ENCODE data around the gene WDR90. TPM values are rescaled to one million over a fixed set of nuclear protein-coding genes. Genes with fewer than 3 reads are reported as not detected.

WDR90 gene
- total and polyA plus RNA-seq, 10 of the 15 experiments (the other 5 are each of a cell fraction or from before 2014, with no cell fraction given) = 2.0 to 65.0 (median 16.7) TPM

DNA sequence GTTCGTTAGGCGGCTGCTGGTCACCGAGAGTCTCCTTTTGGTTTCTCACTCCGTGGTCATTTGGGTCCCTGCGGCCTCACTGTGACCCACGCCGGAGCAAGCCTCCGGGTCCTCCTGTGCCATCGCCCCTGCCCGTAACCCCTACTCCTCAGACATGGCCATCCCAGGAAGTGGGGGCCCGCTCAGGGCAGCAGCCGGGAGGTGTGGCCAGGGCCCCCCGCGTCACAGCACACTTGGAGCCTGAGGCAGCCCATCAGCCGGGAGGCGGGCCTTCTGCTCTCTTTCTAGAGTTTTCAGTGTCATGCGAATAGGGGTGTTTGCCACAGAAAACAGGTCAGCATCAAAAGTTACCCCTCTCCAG lies 26.3 kb upstream of the WDR90 start:
- ATAC-seq (no peak), FAIRE-seq (no peak), DNase-seq (ENCODE audit: low read depth, low spot score) (no peak)
- POLR2A ChIA-PET = no interaction called here
- in situ Hi-C loops (cut with MboI) (no loop called here), intact Hi-C loops (cut with micrococcal nuclease; ENCODE audit: unreplicated experiment) (no loop called here)
- no peaks in the 10 kb centered on the region; a peak in 1 of 4 replicates for H3K36me3 ChIP-seq (ENCODE audit: control insufficient read depth in 2 of 2, insufficient read depth in 2 of 2, low read length in 1 of 2)
- no peaks in the 10 kb centered on the region for H3K27me3 ChIP-seq (replicated peaks in 1 of 2; ENCODE audit: control insufficient read depth in 2 of 2, insufficient read depth in 2 of 2, low read length in 1 of 2)
- H3K27ac ChIP-seq (ENCODE audit: control insufficient read depth, insufficient read depth) = no peak overlapping the region
- SMC1A ChIA-PET (ENCODE audit: uncharacterized antibody, unreplicated experiment) = no interaction called here
- no TSS peak for BruUV-seq (replicated peaks)
- no peak overlapping the region for H2AFZ ChIP-seq (ENCODE audit: control insufficient read depth, low read depth, low read length)
- no peak overlapping the region for H3K9ac ChIP-seq (ENCODE audit: control insufficient read depth, insufficient read depth, low read length)
- 93% methylated on average over 17 of the region's 17 CpGs for WGBS (ENCODE audit: insufficient coverage, insufficient replicate concordance, low lambda C conversion rate, missing lambda C conversion rate)
- H3K4me2 ChIP-seq (ENCODE audit: control insufficient read depth, insufficient read depth) = no peak overlapping the region
- no peaks in the 10 kb centered on the region; the same call in 1 of the 2 replicates for H4K20me1 ChIP-seq (ENCODE audit: control insufficient read depth, insufficient read depth)
- RAD21 ChIA-PET (ENCODE audit: unreplicated experiment) = no interaction called here
- H3K4me1 ChIP-seq (ENCODE audit: control insufficient read depth, insufficient read depth, low read length) = no peaks in the 10 kb centered on the region
- H3K4me3 ChIP-seq = no peak overlapping the region
- no peaks in the 10 kb centered on the region for H3K9me3 ChIP-seq (replicated peaks; ENCODE audit: control insufficient read depth, insufficient read depth, low read length)
- no peaks in the 10 kb centered on the region for H3K79me2 ChIP-seq (ENCODE audit: control insufficient read depth, insufficient read depth, low read length)
- CTCF ChIA-PET = no interaction called here
- TF ChIP-seq ZNF384 (IDR thresholded peaks at IDR 0.05; ENCODE audit: borderline replicate concordance, low read depth, low read length) (no peak), CHD4 (IDR thresholded peaks at IDR 0.05) (no peak), DPF2 (IDR thresholded peaks at IDR 0.05) (no peak), ESRRA (IDR thresholded peaks at IDR 0.05; ENCODE audit: low read length) (no peak), KLF5 (IDR thresholded peaks at IDR 0.05; ENCODE audit: partially characterized antibody) (no peak)
- TF ChIP-seq, protein P1, sequence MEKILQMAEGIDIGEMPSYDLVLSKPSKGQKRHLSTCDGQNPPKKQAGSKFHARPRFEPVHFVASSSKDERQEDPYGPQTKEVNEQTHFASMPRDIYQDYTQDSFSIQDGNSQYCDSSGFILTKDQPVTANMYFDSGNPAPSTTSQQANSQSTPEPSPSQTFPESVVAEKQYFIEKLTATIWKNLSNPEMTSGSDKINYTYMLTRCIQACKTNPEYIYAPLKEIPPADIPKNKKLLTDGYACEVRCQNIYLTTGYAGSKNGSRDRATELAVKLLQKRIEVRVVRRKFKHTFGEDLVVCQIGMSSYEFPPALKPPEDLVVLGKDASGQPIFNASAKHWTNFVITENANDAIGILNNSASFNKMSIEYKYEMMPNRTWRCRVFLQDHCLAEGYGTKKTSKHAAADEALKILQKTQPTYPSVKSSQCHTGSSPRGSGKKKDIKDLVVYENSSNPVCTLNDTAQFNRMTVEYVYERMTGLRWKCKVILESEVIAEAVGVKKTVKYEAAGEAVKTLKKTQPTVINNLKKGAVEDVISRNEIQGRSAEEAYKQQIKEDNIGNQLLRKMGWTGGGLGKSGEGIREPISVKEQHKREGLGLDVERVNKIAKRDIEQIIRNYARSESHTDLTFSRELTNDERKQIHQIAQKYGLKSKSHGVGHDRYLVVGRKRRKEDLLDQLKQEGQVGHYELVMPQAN (conservative IDR thresholded peaks at IDR 0.05) = no peak
- TF ChIP-seq, protein P2, sequence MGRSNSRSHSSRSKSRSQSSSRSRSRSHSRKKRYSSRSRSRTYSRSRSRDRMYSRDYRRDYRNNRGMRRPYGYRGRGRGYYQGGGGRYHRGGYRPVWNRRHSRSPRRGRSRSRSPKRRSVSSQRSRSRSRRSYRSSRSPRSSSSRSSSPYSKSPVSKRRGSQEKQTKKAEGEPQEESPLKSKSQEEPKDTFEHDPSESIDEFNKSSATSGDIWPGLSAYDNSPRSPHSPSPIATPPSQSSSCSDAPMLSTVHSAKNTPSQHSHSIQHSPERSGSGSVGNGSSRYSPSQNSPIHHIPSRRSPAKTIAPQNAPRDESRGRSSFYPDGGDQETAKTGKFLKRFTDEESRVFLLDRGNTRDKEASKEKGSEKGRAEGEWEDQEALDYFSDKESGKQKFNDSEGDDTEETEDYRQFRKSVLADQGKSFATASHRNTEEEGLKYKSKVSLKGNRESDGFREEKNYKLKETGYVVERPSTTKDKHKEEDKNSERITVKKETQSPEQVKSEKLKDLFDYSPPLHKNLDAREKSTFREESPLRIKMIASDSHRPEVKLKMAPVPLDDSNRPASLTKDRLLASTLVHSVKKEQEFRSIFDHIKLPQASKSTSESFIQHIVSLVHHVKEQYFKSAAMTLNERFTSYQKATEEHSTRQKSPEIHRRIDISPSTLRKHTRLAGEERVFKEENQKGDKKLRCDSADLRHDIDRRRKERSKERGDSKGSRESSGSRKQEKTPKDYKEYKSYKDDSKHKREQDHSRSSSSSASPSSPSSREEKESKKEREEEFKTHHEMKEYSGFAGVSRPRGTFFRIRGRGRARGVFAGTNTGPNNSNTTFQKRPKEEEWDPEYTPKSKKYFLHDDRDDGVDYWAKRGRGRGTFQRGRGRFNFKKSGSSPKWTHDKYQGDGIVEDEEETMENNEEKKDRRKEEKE (IDR thresholded peaks at IDR 0.05) = no peak
- TF ChIP-seq, protein P3, sequence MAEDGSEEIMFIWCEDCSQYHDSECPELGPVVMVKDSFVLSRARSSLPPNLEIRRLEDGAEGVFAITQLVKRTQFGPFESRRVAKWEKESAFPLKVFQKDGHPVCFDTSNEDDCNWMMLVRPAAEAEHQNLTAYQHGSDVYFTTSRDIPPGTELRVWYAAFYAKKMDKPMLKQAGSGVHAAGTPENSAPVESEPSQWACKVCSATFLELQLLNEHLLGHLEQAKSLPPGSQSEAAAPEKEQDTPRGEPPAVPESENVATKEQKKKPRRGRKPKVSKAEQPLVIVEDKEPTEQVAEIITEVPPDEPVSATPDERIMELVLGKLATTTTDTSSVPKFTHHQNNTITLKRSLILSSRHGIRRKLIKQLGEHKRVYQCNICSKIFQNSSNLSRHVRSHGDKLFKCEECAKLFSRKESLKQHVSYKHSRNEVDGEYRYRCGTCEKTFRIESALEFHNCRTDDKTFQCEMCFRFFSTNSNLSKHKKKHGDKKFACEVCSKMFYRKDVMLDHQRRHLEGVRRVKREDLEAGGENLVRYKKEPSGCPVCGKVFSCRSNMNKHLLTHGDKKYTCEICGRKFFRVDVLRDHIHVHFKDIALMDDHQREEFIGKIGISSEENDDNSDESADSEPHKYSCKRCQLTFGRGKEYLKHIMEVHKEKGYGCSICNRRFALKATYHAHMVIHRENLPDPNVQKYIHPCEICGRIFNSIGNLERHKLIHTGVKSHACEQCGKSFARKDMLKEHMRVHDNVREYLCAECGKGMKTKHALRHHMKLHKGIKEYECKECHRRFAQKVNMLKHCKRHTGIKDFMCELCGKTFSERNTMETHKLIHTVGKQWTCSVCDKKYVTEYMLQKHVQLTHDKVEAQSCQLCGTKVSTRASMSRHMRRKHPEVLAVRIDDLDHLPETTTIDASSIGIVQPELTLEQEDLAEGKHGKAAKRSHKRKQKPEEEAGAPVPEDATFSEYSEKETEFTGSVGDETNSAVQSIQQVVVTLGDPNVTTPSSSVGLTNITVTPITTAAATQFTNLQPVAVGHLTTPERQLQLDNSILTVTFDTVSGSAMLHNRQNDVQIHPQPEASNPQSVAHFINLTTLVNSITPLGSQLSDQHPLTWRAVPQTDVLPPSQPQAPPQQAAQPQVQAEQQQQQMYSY (CRISPR knock-in tag; IDR thresholded peaks at IDR 0.05) = no peak
- TF ChIP-seq, protein P4, sequence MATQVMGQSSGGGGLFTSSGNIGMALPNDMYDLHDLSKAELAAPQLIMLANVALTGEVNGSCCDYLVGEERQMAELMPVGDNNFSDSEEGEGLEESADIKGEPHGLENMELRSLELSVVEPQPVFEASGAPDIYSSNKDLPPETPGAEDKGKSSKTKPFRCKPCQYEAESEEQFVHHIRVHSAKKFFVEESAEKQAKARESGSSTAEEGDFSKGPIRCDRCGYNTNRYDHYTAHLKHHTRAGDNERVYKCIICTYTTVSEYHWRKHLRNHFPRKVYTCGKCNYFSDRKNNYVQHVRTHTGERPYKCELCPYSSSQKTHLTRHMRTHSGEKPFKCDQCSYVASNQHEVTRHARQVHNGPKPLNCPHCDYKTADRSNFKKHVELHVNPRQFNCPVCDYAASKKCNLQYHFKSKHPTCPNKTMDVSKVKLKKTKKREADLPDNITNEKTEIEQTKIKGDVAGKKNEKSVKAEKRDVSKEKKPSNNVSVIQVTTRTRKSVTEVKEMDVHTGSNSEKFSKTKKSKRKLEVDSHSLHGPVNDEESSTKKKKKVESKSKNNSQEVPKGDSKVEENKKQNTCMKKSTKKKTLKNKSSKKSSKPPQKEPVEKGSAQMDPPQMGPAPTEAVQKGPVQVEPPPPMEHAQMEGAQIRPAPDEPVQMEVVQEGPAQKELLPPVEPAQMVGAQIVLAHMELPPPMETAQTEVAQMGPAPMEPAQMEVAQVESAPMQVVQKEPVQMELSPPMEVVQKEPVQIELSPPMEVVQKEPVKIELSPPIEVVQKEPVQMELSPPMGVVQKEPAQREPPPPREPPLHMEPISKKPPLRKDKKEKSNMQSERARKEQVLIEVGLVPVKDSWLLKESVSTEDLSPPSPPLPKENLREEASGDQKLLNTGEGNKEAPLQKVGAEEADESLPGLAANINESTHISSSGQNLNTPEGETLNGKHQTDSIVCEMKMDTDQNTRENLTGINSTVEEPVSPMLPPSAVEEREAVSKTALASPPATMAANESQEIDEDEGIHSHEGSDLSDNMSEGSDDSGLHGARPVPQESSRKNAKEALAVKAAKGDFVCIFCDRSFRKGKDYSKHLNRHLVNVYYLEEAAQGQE (IDR thresholded peaks at IDR 0.05; ENCODE audit: low read depth, low read length) = no peak
- TF ChIP-seq, protein P5, sequence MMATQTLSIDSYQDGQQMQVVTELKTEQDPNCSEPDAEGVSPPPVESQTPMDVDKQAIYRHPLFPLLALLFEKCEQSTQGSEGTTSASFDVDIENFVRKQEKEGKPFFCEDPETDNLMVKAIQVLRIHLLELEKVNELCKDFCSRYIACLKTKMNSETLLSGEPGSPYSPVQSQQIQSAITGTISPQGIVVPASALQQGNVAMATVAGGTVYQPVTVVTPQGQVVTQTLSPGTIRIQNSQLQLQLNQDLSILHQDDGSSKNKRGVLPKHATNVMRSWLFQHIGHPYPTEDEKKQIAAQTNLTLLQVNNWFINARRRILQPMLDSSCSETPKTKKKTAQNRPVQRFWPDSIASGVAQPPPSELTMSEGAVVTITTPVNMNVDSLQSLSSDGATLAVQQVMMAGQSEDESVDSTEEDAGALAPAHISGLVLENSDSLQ (IDR thresholded peaks at IDR 0.05) = no peak
